PC-3 (cell line): ENCODE measurements around the gene AAMDC.

Experiments
- EZH2phosphoT487 ChIP-seq: fragments of 300-600 bp; sonication (generic); IDR thresholded peaks from 2 replicates; pipeline ENCODE4 v1.6.1; 2018; ENCODE audit warnings: mild to moderate bottlenecking, antibody characterized with exemption, low read length, borderline replicate concordance
- TF ChIP-seq, protein P1 (sequence below): fragments of 300-600 bp; sonication (generic); conservative IDR thresholded peaks from 2 replicates; pipeline ENCODE4 v1.5.1; 2017; ENCODE audit warnings: antibody characterized with exemption, low read depth, mild to moderate bottlenecking, low read length

DNA sequence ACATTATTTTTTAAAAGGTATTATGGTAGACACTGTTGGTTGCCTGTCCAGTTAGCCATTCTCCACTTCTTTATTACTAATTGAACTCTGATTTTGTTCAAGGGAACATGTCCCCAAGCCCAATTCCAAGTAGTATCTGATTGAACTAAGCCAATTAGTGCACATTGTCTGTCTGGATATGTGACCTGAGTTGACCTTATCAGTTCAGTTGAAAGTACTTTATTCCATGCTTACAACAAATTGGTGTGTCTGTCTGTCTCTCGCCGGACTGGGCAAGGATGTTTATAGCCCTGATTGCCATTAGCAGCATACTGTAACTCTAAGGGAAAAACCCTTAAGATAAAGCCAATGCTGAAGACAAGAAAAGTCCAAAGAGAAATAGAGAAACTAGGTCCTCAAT lies 87.9 kb downstream of the AAMDC start:
- TF ChIP-seq, protein P1, sequence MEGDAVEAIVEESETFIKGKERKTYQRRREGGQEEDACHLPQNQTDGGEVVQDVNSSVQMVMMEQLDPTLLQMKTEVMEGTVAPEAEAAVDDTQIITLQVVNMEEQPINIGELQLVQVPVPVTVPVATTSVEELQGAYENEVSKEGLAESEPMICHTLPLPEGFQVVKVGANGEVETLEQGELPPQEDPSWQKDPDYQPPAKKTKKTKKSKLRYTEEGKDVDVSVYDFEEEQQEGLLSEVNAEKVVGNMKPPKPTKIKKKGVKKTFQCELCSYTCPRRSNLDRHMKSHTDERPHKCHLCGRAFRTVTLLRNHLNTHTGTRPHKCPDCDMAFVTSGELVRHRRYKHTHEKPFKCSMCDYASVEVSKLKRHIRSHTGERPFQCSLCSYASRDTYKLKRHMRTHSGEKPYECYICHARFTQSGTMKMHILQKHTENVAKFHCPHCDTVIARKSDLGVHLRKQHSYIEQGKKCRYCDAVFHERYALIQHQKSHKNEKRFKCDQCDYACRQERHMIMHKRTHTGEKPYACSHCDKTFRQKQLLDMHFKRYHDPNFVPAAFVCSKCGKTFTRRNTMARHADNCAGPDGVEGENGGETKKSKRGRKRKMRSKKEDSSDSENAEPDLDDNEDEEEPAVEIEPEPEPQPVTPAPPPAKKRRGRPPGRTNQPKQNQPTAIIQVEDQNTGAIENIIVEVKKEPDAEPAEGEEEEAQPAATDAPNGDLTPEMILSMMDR = no peak
- TF ChIP-seq EZH2phosphoT487 = no peak
